Measurements from ENCODE around the gene PLEKHA8.
A peak's percentile ranks its signal among the peaks of the same experiment; 100 is the strongest.

Gene PLEKHA8

DNA sequence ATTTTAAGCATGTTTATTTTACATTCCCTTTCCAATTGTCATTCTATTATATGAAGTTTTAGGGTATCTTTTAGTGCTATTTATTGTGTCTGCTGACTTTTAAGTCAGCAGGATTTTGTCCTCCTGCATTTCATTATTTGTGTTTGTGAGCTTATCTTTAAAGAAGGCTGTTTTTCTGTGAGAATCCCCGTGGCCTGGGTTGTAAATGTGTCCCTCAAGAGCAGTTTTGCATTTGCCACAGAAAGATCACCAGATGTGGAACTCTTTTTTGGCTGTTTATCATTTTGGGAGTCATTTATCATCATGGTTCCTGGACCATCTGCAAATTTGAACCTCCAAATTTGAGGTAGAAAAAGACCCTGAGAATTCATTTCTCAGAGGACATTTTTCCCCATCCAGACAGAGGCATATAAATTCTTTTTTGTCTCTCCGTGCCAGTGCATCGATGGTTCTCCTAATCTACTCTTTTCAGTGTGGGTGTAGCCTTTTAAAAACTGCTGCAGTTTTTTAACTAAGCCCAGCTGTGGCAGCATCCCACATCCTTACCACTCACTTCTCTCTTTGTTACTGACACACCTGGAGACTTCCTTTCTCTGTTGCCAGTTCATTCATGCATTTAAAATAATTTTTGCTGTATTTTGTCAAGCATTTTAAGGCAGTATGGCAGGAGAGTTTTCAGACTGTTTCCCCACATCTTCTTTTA lies 86.5 kb downstream of the PLEKHA8 start:
- DNase-seq, result no peak

GRCh38 chr7:30115709-30116297 lies 87.6 kb downstream of the PLEKHA8 start:
- DNase-seq, result no peak

- peak; percentile 91 for DNase-seq
Measured at GRCh38 chr7:30116771-30117170, 88.6 kb downstream of the PLEKHA8 start.

- DNase-seq, result no peak
Measured at GRCh38 chr7:30117896-30118295, 89.7 kb downstream of the PLEKHA8 start.

DNA sequence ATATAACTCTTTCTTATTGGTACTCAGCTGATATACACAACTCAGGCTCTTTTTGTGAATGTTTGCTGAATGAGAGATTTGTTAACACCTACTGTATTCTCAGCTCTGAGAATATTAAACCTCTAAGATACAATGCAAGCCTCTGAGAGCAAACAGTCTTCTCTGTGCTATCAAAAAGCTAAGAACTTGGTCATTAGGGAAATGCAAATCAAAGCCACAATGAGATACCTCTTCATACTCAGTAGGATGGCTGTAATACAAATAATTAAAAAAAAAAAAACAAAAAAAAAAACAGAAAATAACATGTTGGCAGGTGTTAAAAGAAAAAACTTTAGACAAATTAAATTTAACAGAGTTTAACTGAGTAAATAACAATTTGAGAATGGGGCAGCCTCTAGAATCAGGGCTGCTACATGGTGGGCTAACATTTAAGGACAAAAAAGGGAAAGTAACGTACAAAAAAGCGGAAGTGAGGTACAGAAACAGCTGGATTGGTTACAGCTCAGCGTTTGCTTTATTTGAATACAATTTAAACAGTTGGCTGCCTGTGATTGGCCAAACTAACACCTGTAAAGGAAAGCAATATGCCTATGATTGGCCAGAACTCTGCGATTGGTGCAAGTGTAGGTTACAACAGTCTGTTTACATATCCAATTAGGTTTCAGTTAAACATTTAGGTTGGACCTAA lies 91.8 kb downstream of the PLEKHA8 start:
- no peak for DNase-seq

DNA sequence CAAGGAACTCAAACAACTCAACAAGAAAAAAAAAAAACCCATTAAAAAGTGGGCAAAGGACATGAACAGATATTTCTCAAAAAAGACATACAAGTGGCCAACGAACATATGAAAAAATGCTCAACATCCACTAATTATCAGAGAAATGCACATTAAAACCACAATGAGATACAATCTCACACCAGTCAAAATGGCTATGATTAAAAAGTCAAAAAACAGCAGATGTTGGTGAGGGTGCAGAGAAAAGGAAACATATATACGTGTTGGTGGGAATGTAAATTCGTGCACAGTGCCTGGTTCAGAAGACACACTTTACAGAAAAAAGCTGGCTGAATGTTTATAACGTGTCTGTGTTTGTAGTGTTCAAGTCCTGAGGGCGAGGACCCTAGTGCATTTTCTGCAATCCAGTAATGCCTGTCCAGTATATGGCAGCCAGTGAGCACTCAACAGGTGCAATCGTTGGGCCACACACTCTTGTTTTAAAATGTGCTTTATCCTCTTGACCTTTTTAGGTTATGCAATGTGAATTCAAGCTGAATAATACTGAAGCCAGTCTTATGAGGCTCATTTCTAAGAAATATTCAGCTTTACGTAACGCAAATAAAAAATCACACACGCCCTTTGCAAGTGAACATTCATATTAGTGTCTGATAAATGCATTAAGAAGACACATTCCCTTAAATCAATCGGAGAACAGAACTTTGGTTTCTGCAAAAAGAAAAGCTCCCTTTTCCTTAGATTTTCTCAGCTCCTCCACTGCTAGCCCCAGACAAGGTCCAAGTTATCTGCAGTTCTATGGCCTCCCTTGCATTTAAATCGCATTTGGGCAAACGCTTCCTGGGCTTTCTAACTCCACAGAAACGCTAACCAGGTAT lies 105.8 kb downstream of the PLEKHA8 start:
- no peak for DNase-seq

DNA sequence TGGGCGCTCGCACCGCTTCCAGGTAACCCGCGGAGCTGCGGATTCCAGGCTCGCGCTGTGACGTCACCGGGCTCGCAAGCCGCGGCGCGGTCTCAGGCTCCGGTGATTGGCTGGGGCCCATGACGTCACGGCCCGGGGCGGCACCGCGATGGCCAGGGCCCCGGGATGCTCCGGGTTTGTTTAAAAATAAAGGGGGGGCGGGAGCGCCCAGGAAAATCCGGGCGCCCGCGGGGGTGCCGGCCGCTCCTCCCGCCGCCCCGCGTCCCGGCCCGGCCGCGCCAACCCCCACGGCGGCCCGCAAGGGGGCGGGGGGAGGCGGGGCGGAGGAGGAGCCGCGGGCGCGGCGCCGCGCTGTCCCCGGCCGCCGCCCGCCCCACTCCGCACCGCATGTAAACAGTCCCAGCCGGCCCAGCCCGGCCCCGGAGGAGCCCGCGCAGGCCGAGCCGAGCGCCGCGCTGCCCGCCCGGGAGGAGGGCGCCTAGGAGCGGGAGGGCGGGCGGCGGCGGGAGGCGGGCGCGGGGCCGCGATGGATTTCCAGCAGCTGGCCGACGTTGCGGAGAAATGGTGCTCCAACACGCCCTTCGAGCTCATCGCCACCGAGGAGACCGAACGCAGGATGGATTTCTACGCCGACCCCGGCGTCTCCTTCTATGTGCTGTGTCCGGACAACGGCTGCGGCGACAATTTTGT lies 106.5 kb downstream of the PLEKHA8 start, which contains the start of gene MTURN:
Gene MTURN (plus strand): TSS at position 376 of the 690 bp plus-strand sequence. CDS start 151 bp downstream, at position 527.
- DNase-seq, result peak; percentile 18

DNA sequence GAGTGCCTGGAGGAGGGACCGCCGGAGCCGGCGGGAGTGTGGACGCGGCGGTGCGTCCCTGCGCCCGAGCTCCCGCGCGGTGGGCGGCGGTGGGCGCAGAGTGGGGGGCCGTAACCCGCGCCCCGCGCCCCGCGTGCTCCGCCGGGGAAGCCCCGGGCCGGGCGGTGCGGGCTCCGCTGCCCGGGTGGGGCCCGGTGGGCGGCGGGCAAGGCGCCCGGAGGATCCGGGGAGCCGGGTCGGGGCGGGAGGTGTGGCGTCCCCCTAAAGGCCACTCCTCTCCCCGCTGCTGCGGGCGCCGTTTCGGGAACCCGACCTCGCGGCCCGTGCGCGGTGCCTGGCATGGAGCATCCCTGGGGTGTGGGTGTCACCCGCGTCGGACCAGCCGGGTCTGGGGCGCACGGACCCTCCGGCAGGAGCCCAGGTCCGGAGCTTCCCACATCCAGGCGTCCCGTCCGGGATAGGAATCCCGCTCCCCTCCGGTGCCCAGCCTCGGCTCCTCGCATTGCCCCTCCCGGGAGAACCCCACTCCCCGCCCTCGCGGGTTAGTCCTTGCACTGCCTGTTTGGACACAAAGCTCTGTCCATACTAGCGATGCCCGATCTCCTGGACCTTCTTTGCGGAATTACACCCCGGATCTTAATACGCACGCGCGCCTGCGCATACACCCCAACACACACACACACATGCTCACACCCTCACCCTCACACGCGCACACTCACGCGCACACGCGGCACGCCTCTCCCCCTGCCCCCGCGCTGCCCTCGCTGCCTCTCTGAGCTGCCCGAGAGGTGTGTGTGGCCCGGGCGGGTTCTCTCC lies 107.3 kb downstream of the PLEKHA8 start:
- DNase-seq, result no peak

DNA sequence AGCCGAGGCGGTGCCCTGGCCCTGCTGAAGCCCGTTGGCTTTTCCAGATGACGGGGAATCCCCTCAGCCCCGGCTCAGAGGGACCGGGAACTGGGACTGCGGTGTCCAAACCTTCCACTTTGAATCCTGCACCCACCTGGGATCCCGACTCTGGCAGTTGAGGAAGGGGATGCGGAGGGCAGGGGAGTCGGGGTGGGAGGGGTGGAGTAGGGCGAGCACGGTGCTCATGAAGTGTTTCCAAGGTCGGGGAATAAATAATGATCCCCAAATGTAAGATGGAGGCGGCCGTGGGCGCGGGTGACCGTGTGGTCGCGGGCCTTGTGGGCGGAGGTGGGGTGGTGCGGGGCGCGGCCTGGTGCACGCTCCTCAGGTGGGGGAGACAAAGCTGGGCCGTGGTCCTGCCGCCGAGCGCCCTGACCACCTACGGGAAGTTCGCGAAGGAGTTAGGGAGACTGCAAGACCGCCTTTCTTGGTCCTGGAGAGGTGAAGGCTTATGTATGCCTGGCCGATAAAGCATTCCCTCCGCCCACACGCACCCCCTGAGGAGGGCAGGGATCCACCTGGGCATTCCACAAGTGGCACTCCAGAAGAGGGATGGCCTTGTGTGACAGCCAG lies 108.0 kb downstream of the PLEKHA8 start:
- no peak for DNase-seq

GRCh38 chr7:30136743-30137485 lies 108.7 kb downstream of the PLEKHA8 start:
- no peak for DNase-seq

- DNase-seq, result no peak
Measured at GRCh38 chr7:30139836-30140384, 111.7 kb downstream of the PLEKHA8 start.

DNA sequence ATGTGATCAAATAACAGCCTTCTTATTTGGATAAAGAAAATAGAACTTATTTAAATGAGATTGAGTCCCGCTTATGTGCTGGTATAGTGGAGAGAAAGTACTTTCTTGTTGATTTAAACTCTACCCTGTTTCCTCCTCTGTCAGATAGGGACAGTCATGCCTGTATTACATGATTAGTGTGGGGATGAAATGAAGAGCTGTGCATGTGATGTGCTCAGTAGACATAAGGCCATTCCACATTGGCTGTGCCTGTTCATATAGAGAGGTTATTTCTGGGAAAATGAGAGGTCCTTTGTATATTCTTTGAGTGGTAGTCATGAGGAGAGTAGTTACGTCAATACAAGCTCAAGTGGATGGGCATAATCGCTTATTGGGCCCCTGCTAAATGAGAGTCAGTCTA lies 112.2 kb downstream of the PLEKHA8 start:
- DNase-seq, result no peak

GRCh38 chr7:30142710-30143109 lies 114.5 kb downstream of the PLEKHA8 start:
- DNase-seq, result no peak

DNA sequence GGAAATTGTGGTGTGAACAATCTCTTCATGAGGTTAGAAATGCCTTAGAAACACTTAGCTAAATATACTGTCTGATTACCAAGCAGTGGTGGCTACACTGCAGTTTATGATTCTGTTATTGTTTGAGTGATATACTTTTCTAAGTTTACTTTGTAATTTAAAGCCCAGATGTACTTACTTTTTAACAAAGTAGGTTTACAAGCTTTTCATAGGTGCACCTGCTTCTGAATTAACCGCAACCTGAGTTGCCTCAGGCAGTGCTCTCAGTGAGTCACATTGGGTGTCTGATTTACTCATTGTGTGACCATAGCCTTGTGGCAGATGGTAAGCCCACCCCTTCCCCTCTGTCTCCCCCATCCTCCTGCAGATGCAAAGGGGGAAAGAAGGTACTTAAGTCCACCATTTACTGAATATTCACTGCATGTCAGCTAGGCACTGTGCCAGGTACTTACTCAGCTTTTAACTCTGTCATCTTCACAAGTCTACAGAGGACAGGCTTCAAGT lies 115.6 kb downstream of the PLEKHA8 start:
- DNase-seq, result no peak

DNA sequence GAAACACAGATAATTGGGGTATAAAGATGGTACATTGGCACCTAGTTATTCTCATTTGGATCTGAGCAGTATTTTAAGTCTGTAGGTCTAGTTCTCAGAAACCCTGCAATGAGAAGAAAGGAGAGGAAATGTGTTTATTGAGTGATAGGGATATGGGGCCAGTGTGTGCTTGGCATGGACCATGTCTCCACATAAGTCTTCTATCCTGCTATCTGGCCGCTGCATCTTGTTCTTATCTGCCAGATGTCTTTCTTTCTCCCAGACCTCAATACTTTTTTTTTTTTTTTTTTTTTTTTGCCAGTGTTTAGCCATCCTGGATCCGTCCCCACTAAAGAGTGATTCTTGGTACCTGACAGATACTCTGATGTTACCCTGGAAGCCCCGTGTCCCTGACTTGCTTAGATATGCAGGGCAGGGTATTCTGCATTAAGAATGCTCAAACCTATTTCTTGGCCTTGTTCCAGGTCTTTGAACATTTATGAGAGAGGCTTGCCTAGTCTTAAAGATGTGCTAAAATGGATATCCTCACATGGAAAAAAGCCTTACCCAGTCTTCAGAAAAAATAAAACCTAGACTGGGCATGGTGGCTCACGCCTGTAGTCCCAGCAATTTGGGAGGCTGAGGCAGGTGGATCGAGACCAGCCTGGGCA lies 116.6 kb downstream of the PLEKHA8 start:
- no peak for DNase-seq

DNA sequence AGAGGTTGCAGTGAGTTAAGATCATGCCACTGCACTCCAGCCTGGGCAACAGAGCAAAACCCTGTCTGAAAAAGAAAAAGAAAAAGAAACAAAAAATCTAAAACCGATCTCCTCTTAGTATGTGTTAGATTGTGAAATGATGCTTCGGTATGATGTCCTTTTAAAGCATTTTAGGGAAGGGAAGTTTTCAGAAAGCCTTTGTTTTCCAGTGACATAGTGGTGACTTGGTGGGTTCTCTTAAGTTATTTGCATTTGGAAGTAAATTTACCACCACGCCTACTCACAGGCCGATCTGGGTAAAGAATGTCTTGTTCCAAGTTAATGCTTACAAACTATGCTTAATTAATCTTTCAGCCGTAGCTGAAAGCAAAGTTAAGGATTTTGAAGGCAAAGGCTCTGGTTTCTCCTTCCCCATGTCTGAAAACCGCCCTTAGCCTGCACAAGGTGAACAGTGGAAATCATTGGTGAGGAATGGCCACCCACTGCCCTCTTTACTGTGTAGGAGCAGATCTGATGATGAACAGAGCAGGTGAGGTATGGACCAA lies 117.3 kb downstream of the PLEKHA8 start:
- DNase-seq, result no peak

DNA sequence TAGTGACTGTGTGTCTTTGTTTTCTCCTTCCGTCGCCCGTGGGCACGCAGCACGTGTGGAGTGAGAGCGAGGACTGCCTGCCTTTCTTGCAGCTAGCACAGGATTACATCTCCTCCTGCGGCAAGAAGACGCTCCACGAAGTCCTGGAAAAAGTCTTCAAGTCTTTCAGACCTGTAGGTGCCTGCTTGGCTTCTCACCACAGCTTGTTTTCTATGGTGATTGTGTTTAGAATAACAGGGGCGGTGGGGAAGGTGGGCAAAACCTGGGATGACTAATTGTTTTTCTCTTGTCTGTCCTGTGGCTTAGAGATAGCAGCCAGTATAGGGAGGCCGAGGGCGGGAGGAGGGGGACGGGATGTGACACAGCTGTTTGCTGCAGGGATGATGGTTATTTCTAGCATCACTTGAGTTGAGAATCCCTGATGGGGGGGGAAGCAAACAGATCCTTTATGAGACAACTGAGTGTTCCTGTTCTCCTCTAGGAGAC lies 118.0 kb downstream of the PLEKHA8 start:
- no peak for DNase-seq

GRCh38 chr7:30147223-30147622 lies 119.0 kb downstream of the PLEKHA8 start:
- DNase-seq, result no peak

GRCh38 chr7:30147785-30148184 lies 119.6 kb downstream of the PLEKHA8 start:
- no peak for DNase-seq
